Caco-2 (cell line): Measurements from ENCODE around the gene PNPLA1. TPM values are rescaled to one million over a fixed set of nuclear protein-coding genes. Genes with fewer than 3 reads are reported as not detected.

Experiments
- BruUV-seq: library from RNA; stranded (reverse); fragments of 400-500 nt; replicated peaks from 2 replicates; lab custom pipeline; 2021; lab: Mats Ljungman, UMichigan
- CTCF ChIA-PET: fragments of 300-600 bp; sonication (Branson Sonifier 250); formaldehyde crosslinking; loops from one replicate; lab custom pipeline; 2022; ENCODE audit warnings: antibody characterized with exemption; lab: Charles Lee
- POLR2A ChIA-PET: fragments of 300-600 bp; sonication (Branson Sonifier 250); formaldehyde crosslinking; loops from one replicate; lab custom pipeline; 2022; ENCODE audit warnings: antibody characterized with exemption; lab: Charles Lee
- DNase-seq, 2 experiments: peaks; one replicate each; pipeline versions ENCODE4 v3.0.0 to v3.0.0-alpha.2; 2020 to 2022
- H3K27me3 ChIP-seq: replicated peaks from 2 replicates; pipeline ENCODE4 v1.6.0; 2011; ENCODE audit warnings: low read length; ENCODE audit not compliant: control insufficient read depth, insufficient read depth
- H3K36me3 ChIP-seq: 2 replicates; pipeline ENCODE4 v1.5.1; 2011; ENCODE audit warnings: low read length; ENCODE audit not compliant: control insufficient read depth, insufficient read depth
- H3K4me1 ChIP-seq: fragments of 250-450 bp; sonication (Bioruptor Pico); 2 replicates; pipeline ENCODE4 v1.5.1; 2020; ENCODE audit warnings: mild to moderate bottlenecking
- H3K4me3 ChIP-seq: 2 replicates; pipeline ENCODE4 v1.5.1; 2011; ENCODE audit warnings: low read depth, mild to moderate bottlenecking, control low read depth, low read length
- H3K9me3 ChIP-seq: fragments of 250-450 bp; sonication (Bioruptor Pico); 2 replicates; pipeline ENCODE4 v1.5.1; 2020; ENCODE audit warnings: mild to moderate bottlenecking, moderate library complexity
- H3K27ac Mint-ChIP-seq: one replicate; pipeline ENCODE4 v1.8.0; 2022; ENCODE audit warnings: mixed read lengths; ENCODE audit not compliant: unreplicated experiment
- H3K27me3 Mint-ChIP-seq: one replicate; pipeline ENCODE4 v1.8.0; 2022; ENCODE audit warnings: mixed read lengths; ENCODE audit not compliant: insufficient read depth, unreplicated experiment
- H3K36me3 Mint-ChIP-seq: one replicate; pipeline ENCODE4 v1.8.0; 2022; ENCODE audit warnings: mild to moderate bottlenecking, mixed read lengths; ENCODE audit not compliant: insufficient read depth, unreplicated experiment
- H3K4me1 Mint-ChIP-seq: one replicate; pipeline ENCODE4 v1.8.0; 2022; ENCODE audit warnings: low read depth, mixed read lengths; ENCODE audit not compliant: unreplicated experiment
- H3K4me3 Mint-ChIP-seq: one replicate; pipeline ENCODE4 v1.8.0; 2022; ENCODE audit warnings: mild to moderate bottlenecking, moderate library complexity, mixed read lengths; ENCODE audit not compliant: unreplicated experiment
- H3K9me3 Mint-ChIP-seq: one replicate; pipeline ENCODE4 v1.8.0; 2022; ENCODE audit warnings: mixed read lengths; ENCODE audit not compliant: unreplicated experiment
- intact Hi-C: fragments of 100-400 bp; cut with micrococcal nuclease; formaldehyde crosslinking; loops from one replicate; pipeline ENCODE4 v1.10.0; 2022; ENCODE audit not compliant: unreplicated experiment
- total RNA-seq: library from RNA; stranded (reverse); gene quantifications from 2 replicates; pipeline ENCODE4 v1.2.3, GENCODE V29; 2022
- TF ChIP-seq, protein P1 (sequence below), 2 experiments: fragments of 200-600 bp in 1 of 2; IDR thresholded peaks; 1 replicate in 1 of 2; 2 replicates in 1 of 2; pipeline versions ENCODE4 v1.5.1 to v1.8.0; 2011 to 2022; ENCODE audit warnings: antibody characterized with exemption in 1 of 2, control low read depth in 1 of 2, inconsistent platforms in 1 of 2, low read depth in 1 of 2, low read length in 1 of 2, mild to moderate bottlenecking in 1 of 2, moderate library complexity in 1 of 2; ENCODE audit not compliant: insufficient read depth in 1 of 2, severe bottlenecking in 1 of 2, unreplicated experiment in 1 of 2

PNPLA1 gene
- total RNA-seq, 1 experiment from 2014 or later, result 0.25 TPM

DNA sequence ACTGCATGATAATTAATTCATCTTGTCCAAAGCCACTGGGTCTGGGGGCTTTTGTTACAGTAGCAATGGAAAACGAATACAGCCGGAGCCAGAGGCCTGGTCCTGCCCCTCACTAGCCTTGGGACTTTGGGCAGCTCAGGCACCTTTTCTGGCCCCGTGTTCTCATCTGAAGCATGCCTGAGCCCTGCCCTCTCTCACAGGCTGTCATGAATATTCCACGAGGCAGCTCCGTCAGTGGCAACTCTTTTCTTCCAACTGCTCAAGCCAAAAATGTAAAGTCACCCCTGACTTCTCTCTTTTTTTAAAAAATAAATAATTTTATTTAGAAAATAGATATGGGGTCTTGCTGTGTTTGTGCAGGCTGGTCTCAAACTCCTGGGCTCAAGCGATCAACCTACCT lies 61.5 kb downstream of the PNPLA1 start:
- no peaks in the 10 kb centered on the region for H3K9me3 Mint-ChIP-seq
- BruUV-seq, result no TSS peak
- Histone ChIP-seq H3K4me3 (no peak overlapping the region), H3K4me1 (peaks cover 23% of the 10 kb centered on the region), H3K9me3 (no peaks in the 10 kb centered on the region), H3K27me3 (no peaks in the 10 kb centered on the region), H3K36me3 (no peaks in the 10 kb centered on the region)
- POLR2A ChIA-PET, result no interaction called here
- peaks cover 21% of the 10 kb centered on the region for H3K4me1 Mint-ChIP-seq
- no peak overlapping the region for H3K27ac Mint-ChIP-seq
- H3K36me3 Mint-ChIP-seq, result no peaks in the 10 kb centered on the region
- no peaks in the 10 kb centered on the region for H3K27me3 Mint-ChIP-seq
- no peak overlapping the region for H3K4me3 Mint-ChIP-seq
- CTCF ChIA-PET, result no interaction called here
- DNase-seq, result no peak
- TF ChIP-seq, protein P1, sequence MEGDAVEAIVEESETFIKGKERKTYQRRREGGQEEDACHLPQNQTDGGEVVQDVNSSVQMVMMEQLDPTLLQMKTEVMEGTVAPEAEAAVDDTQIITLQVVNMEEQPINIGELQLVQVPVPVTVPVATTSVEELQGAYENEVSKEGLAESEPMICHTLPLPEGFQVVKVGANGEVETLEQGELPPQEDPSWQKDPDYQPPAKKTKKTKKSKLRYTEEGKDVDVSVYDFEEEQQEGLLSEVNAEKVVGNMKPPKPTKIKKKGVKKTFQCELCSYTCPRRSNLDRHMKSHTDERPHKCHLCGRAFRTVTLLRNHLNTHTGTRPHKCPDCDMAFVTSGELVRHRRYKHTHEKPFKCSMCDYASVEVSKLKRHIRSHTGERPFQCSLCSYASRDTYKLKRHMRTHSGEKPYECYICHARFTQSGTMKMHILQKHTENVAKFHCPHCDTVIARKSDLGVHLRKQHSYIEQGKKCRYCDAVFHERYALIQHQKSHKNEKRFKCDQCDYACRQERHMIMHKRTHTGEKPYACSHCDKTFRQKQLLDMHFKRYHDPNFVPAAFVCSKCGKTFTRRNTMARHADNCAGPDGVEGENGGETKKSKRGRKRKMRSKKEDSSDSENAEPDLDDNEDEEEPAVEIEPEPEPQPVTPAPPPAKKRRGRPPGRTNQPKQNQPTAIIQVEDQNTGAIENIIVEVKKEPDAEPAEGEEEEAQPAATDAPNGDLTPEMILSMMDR (IDR thresholded peaks at IDR 0.05; ENCODE audit: insufficient read depth in 1 of 2, low read depth in 1 of 2, low read length in 1 of 2, severe bottlenecking in 1 of 2, unreplicated experiment in 1 of 2), result no peak
- intact Hi-C loops, result no loop called here

DNA sequence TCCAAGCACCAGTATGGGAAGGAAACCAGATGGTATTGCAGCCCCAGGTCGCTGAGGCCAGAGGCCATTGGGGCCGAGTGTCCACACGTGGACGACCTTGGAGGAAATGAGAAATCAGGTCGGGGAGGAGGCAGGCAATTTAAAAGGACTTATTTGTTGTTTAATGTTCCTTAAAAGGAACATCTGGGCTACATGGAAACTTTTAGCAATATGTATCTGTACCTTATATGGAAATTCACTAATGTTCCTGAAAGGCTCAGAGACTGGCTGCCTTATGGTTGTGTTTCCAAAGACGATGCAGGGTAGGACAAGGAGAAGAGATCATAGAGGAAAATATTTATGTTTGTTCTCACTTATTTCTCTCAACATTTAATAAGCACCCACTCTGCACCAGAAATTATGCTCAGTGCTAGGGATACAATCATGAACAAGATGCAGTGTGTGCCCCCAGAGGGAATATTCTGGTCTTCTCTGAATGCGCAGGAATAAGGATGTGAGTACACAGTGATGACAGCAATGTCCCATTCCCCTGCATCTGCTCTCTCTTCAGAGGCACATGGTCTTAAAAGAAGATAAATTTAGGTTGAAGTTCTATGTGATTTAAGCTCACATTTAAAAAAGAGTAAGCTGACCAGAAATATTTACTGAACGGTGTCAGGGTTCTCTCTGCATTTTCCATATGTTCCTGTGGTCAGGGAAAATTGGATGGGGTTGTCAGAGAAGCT lies 63.5 kb downstream of the PNPLA1 start:
- Mint-ChIP-seq H3K27me3 (no peaks in the 10 kb centered on the region), H3K27ac (no peak overlapping the region), H3K36me3 (no peaks in the 10 kb centered on the region), H3K4me1 (peaks cover 21% of the 10 kb centered on the region), H3K9me3 (no peaks in the 10 kb centered on the region), H3K4me3 (no peak overlapping the region)
- H3K4me1 ChIP-seq, result peaks cover 31% of the 10 kb centered on the region
- ChIA-PET POLR2A (no interaction called here), CTCF (no interaction called here)
- H3K36me3 ChIP-seq, result no peaks in the 10 kb centered on the region
- no peak for DNase-seq
- no peaks in the 10 kb centered on the region for H3K9me3 ChIP-seq
- intact Hi-C loops, result no loop called here
- no peaks in the 10 kb centered on the region for H3K27me3 ChIP-seq
- TF ChIP-seq, protein P1 (IDR thresholded peaks at IDR 0.05; ENCODE audit: insufficient read depth in 1 of 2, low read depth in 1 of 2, low read length in 1 of 2, severe bottlenecking in 1 of 2, unreplicated experiment in 1 of 2), result no peak
- no peak overlapping the region for H3K4me3 ChIP-seq
- BruUV-seq, result no TSS peak

DNA sequence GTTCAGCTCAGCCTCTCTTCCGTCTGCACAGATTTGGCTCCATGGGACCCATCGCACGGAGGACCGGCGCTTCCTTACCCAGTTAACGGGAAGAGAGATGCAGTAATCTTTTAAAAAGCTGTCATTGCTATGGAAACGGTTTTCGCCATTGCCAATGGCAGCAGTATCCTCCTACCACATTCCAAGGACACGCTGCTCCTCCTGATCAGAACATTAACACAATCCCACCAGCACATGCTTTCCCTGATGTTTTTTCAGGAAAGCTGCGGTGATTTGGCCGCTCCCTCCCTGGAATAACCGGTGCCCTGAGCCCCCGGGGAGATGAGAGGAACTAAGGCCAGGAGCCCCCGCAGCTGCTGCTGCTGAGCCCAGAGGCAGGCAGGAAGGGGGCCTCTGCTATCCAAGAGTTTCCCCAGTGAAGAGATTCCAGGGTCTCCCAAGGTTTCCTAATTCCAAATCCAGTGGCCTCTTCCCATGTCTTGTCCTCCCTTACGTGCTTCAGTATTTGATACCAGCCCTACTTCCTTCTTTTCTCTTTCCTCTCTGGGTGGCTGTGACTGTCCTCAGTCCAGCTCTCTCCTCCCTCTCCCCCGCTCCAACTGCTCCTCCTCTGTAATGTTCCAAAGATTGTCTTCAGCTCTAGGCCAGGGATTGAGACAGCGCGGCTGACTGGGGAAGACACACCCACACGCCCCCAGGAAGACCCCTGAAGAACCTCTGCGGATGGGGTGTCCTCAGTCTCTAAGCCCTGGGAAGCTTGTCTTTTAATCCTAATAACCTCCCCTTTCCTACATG lies 64.3 kb downstream of the PNPLA1 start:
- Histone ChIP-seq H3K4me3 (no peak overlapping the region), H3K9me3 (no peaks in the 10 kb centered on the region), H3K4me1 (peaks cover 31% of the 10 kb centered on the region), H3K36me3 (no peaks in the 10 kb centered on the region), H3K27me3 (no peaks in the 10 kb centered on the region)
- ChIA-PET POLR2A (interaction anchor here (0.6 to 1.1 kb wide), 3 partner anchors 13 to 27 kb away, joined by 3 read pairs; no protein-coding TSS in a partner anchor), CTCF (interaction anchor here (0.8 to 1.9 kb wide), 5 partner anchors 17 to 32 kb away, joined by 3 to 15 read pairs (median 5); no protein-coding TSS in a partner anchor)
- H3K36me3 Mint-ChIP-seq, result no peaks in the 10 kb centered on the region
- TF ChIP-seq, protein P1 (IDR thresholded peaks at IDR 0.05; ENCODE audit: insufficient read depth in 1 of 2, low read depth in 1 of 2, low read length in 1 of 2, severe bottlenecking in 1 of 2, unreplicated experiment in 1 of 2), result no peak
- no TSS peak for BruUV-seq
- intact Hi-C loops, result no loop called here
- H3K27ac Mint-ChIP-seq, result peak overlapping the region; percentile 82
- peak overlapping the region; percentile 74 for H3K4me3 Mint-ChIP-seq
- no peaks in the 10 kb centered on the region for H3K27me3 Mint-ChIP-seq
- DNase-seq, result no peak
- H3K9me3 Mint-ChIP-seq, result no peaks in the 10 kb centered on the region
- H3K4me1 Mint-ChIP-seq, result peaks cover 21% of the 10 kb centered on the region
